C4-2B (cell line): Measurements from ENCODE around the gene PLEKHD1.

Experiments
- ZFX ChIP-seq: fragments of 450-650 bp; IDR thresholded peaks from 2 replicates; pipeline ENCODE4 v1.6.1; 2017
- TF ChIP-seq, protein P1 (sequence below): fragments of 450-650 bp; conservative IDR thresholded peaks from 2 replicates; pipeline ENCODE4 v1.5.1; 2017; ENCODE audit warnings: mild to moderate bottlenecking

GRCh38 chr14:69547701-69548348, 63.3 kb downstream of the PLEKHD1 start:
- TF ChIP-seq, protein P1, sequence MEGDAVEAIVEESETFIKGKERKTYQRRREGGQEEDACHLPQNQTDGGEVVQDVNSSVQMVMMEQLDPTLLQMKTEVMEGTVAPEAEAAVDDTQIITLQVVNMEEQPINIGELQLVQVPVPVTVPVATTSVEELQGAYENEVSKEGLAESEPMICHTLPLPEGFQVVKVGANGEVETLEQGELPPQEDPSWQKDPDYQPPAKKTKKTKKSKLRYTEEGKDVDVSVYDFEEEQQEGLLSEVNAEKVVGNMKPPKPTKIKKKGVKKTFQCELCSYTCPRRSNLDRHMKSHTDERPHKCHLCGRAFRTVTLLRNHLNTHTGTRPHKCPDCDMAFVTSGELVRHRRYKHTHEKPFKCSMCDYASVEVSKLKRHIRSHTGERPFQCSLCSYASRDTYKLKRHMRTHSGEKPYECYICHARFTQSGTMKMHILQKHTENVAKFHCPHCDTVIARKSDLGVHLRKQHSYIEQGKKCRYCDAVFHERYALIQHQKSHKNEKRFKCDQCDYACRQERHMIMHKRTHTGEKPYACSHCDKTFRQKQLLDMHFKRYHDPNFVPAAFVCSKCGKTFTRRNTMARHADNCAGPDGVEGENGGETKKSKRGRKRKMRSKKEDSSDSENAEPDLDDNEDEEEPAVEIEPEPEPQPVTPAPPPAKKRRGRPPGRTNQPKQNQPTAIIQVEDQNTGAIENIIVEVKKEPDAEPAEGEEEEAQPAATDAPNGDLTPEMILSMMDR = peak; percentile 73
- TF ChIP-seq ZFX = no peak
